SU-DHL-6 (cell line): ENCODE data around the gene NOP56.

Experiments used
- CTCF ChIP-seq: fragments of 200-600 bp; sonication (generic); IDR thresholded peaks from one replicate; pipeline ENCODE4 v1.5.1; 2017; ENCODE audit warnings: antibody characterized with exemption, mild to moderate bottlenecking, low read length, moderate library complexity; ENCODE audit not compliant: insufficient read depth, poor library complexity, severe bottlenecking
- EZH2phosphoT487 ChIP-seq: fragments of 200-600 bp; sonication (generic), shearing (Covaris generic); conservative IDR thresholded peaks from 2 replicates; pipeline ENCODE4 v1.6.1; 2018; ENCODE audit warnings: mild to moderate bottlenecking, antibody characterized with exemption, low read length, moderate library complexity, mixed read lengths

GRCh38 chr20:2651772-2652723, at the start of gene NOP56:
- TF ChIP-seq CTCF (no peak), EZH2phosphoT487 (no peak)
